CD4-positive, alpha-beta T cell treated with Interferon alpha-2 for 1 hour (primary cell): Measurements from ENCODE around the gene NACA2.
A peak's percentile ranks its signal among the peaks of the same experiment; 100 is the strongest.
"Not testable (repeated sequence)": the region's sequence is repeated elsewhere in the genome, so short reads cannot be mapped to it uniquely, and the experiment has no call there.

Experiments
- DNase-seq, 2 donors: peaks; one replicate each; pipeline ENCODE4 v3.0.0-alpha.2; 2020 to 2022

NACA2 gene

DNA sequence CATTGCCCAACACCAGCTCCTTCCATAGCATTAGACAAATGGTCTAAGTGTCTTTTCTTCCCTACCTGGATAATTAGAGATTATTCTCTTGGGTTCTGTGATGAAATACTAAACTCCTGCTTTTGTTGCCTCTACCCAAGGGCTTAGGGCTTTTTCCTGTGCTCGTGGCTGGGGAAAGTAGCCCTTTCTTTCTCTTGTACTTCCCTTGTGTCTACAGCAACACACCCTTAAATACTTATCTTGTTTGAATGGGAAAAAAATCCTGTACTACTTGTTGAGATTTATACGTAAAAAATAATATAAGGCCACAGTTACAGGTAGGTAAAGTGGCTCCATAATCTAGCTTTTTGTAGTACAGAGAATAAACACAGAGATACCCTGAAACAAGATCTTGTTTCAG is 7.0 kb upstream of the NACA2 start:
- DNase-seq: no peak

DNA sequence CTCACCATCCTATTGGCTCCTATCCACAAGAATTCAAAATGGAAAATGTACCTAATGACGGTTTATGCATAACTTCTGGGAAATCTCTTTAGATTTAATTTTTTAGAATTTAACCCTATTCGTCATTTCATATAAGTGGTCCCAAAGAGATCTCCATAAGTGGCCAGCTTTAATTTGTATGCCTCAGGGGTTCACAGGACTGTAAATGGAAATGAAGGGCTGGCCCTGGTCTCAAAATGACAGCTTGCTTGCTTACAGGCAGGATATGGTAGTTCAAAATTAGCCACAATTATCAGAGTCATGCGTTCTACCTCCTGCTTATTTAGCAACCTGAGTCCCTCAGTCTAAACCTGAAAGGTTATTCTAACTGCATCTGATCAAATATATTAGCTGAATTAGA is 6.6 kb upstream of the NACA2 start:
- DNase-seq: no peak

DNA sequence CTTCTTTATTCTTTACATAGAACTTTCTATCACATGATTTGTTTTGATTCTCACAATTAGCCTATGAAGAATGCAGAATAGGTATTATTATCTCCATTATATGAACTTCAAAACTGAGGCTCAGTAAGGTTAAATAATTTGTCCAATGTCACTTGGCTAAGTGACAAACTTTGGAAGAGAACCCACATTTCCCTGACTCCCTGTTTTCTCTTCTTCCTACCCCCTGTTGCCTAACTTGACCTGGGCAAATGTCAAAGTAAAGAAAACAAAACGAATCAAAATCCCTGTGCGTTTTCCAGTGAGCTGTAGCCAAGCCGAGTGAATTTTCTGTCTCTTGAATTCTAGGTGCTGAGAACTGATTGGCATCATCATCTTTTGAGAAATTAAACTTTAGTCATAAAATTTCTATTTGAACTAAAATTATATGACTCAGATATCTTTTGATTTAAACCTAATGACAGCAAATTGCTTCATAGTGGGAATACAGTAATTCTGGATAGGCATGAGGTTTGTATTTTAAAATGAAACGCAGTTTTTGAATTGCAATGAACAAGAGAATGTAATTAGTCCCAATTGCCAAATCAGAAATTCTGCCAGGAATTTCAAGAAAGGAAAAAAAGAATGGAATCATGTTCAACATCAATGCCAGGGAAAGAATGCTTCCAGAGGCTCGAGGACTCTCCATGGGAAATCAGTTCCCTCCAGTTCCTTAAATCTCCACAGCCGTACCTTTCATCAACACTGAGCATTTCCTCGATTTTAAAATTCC is 4.6 kb upstream of the NACA2 start:
- DNase-seq: no peak

DNA sequence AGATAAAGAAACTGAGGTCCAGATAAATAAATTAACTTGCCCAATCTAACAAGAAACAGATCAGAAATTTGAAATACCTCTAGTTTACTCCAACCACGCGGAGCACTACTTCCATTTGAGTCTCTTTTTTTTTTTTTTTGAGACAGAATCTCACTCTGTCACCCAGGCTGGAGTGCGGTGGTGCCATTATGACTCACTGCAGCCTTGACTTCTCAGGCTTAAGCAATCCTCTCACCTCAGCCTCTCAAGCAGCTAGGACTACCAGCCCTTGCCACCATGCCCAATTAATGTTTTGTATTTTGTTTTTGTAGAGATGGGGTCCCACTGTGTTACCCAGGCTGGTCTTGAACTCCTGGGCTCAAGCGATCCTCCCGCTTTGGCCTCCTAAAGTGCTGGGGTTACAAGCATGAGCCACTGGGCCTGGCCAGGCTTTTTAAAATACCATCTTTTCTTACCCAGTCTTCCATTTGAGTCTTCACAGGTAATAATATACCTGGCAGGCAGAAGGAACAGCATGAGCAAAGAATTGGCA is 3.3 kb upstream of the NACA2 start:
- no peak for DNase-seq

DNA sequence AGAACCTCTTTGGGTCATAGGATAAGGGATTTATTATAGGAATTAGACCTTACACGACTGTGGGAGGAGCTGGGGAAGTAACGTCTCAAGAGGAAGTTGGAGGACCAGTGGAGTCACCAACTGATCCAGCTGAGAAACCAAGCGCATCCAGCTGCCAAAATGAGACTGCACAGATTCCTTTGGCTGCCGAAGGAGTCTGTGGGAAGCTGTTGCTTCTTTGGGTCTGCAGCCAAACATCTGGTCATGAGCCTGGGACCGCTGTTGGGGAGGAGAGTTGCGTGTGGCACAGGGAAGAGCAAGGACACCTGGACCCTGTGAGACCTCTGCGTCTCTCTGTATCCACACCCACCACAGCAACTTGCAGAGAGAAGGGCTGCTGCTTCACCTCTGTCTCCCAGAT is 2.4 kb upstream of the NACA2 start:
- DNase-seq: no peak

DNA sequence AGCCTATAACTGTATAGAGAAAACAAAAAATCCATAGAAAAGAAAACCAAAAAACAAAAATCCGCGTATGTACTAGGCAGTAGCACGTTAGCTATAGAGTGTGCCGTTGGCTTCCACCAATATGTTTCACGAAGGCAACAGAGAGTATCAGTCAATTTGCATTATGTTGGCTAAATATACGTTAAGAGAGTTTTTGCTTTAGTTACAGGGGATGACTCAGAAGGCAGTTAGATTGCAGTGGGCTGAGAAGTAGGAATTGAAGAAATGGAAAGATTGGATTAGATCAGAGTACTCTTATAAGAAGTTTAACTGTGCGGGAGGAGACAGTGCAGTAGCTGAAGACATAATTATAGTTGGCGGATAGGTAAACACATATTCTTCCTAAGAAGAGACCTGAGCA is 911 bp upstream of the NACA2 start:
- no peak for DNase-seq

DNA sequence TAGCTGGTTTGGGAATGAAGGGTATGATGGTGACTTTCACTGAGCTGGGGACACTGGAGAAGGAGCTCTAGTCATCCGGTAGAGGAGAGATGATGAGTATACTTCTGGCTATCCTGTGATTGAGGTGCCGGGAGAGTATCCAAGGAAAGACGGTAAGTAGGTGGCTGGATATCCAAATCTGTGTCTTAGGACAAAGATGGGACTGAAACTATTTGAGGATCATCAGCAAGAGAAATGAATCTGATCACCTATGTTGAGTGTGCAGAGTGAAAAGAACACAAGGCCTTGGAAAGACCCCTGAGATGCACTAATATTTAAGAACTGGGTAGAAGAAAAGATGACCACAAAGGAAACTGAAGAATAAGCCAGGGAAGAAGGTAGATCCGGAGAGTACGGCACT is 1.0 kb downstream of the NACA2 start:
- no peak for DNase-seq

DNA sequence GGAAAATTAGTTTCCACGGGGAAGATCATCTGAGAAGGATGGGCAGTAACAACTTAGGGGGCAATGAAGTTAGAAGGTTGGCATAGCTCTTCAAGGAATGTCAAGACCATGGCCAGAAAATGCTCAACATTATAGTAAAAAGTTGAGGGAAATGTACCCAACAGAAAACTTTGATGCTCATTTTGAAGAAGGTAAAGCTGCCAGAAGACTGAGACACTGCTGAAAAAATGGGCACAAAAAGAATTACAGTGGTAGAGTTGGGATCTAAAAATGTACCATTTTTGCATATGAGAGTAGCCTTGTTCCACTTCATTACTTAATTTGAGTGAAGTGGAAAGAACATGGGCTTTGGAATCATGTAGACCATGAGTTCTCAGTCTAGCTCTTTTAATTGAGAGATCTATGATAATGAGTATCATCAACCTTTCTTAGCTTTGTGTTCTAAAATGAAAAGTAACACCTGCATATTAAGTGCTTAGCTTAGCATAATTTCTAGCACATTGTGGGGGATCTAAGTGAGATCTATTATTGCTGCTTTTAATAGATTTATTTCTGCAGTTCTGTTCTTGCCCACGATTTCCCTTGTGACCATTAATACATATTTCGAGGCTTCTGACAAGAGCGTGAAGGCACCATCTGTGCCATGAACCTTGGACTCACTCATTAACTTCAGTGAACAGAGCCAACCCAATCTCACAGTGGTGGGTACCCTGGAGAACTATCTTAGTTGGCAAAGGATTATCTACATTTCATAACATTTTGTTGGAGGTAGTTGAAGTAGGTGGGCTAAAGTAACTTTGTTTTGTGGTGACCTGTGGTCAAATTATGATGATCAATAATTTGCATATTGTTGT is 3.0 kb downstream of the NACA2 start:
- no peak for DNase-seq

DNA sequence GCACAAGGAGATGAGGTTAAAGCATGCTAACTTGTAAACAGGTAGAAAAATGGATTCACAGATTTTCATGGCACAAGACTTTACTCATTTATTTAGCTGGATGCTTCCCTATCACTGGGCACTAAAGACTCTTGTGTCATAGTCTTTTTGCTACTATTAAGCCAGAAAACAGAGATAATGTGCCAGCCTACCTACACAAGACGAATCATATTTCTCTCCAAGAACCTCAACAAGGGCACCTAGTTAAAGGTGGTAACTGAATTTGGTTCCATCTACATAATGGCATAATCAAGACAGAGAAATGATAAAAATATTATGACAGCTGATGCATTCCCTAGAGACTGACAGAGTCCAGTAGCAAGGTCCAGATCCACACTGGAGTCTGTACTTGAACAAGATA is 3.8 kb downstream of the NACA2 start:
- DNase-seq: no peak

DNA sequence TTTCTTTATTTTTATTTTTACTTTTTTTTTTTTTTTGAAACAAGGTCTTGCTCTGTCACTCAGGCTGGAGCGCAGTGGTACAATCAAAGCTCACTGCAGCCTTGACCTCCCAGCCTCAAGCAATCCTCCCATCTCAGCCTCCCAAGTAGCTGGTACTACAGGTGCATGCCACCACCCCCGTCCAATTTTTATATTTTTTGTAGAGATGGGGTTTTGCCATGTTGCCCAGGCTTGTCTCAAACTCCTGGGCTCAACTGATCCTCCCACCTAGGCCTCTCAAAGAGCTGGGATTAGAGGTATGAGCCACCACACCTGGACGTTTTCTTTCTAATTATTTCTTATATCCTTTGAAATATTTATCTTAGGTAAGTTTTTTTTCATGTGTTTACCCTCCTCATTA is 4.4 kb downstream of the NACA2 start:
- DNase-seq: not testable (repeated sequence)

DNA sequence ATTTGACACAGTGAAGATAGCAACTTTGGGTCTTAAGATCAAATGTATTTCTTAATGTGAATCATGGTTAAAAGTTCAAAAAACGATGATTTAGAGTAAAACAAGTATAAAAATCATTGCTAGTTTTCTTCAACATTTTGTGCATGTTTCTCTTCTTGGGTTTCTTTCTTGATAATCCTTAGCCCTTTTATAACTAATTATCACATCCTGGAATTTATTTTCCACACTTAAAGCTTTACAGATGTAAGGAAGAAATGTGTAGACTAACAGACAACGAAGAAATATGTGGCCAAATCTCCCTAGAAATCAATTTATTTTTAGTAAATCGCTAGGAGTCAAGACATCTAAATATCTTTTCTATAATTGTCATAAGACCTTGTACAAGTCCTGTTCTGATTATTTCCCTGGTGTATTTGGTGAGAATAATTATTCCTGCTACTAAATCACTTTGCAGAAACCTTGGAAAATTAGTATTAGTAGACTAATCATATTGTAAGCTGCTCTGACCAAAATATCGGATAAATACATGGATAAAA is 4.9 kb downstream of the NACA2 start:
- DNase-seq: no peak

DNA sequence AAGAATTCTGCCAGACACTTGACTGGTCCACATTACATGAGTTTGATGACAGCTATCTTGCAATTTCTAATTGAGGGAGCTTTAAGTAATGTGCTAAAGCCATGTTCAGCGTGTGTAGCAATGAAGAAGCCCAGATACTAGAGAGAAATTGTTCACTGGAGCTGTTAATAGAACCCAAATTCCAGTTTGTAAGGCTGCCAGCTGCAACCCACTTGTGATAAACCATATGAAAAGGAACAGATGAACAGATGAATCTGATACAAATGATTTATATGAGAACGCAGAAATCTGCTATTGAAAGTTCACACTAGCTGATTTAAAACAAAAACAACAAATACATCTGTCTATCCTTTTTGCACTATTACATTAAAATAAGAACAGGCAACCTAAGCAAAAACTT is 6.2 kb downstream of the NACA2 start:
- no peak for DNase-seq

DNA sequence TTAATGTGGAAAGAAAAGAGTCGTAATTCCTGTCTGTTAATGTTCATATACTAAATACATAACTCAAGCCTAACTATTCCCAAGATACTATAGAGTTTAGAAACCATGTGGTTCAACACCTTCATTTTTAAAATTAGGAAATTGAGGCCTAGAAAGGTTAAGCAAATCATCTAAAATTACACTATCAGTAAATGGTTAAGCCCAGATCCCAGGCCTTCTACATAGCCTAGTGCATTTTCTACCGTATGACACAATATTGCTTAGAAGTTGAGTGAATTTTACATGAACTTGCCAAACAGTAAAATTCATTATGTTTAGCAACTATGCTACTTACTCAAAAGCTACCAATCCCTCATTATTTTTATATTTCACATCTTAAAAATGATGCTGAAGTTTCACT is 6.8 kb downstream of the NACA2 start:
- DNase-seq: no peak

DNA sequence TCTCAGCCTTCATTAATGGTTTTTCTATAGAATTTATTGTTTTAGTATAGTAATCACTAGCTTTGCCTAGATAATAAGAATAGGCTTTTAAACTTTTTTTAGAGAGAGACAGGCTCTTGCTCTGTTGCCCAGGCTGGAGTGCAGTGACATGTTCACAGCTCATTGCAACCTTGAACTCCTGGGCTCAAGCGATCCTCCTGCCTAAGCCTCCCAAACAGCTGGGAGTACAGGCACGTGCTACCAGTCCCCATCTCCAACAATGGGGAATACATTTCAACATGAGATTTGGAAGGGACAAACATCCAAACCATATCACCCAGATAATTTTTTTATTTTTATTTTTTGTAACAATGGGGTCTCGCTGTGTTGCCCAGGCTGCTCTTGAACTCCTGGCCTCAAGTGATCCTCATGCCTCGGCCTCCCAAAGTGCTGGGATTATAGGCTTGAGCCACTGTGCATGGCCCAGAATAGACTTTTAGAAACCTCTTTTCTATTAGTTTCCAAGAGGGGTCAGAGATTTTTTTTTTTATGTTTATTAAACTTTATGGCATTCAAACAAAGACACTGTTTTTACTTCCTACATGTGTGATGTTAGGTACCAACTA is 7.3 kb downstream of the NACA2 start:
- no peak for DNase-seq

DNA sequence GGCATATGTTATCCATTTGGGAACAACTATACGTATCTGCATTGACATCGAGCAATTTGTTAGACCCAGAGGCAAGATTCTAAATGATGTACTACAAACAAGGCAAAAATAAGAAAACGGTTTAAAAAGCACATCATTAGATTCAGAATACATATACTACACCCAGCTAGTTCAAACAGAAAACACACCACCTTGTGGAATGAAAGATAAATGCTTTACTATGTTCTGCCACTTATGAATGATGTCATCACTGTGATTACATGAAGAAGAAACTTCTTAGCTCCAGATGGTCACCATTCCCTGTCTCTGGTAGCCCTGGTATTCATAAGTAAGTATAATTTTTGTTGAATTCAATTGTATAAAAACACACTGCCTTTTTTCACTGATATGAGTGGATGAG is 7.8 kb downstream of the NACA2 start:
- DNase-seq: peak in 1 of 2 donors; percentile 14

DNA sequence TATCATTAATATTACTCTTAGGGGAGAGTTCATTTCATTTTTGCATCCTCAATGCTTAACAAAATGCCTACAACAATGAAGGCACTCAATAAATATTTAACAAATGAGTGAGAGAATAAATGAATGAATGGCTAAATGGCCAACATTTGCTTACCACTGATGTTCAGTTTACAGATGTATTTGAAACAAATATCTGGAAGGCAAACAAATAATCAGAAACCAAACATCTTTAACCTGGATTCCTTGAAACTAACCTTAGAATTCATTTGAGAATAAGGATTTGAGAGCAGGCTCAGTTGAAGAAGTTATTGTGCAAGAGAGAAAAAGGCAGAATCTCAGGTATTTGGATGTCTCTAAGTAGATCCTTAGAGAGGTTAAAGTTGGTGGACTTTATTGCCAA is 8.4 kb downstream of the NACA2 start:
- DNase-seq: no peak

DNA sequence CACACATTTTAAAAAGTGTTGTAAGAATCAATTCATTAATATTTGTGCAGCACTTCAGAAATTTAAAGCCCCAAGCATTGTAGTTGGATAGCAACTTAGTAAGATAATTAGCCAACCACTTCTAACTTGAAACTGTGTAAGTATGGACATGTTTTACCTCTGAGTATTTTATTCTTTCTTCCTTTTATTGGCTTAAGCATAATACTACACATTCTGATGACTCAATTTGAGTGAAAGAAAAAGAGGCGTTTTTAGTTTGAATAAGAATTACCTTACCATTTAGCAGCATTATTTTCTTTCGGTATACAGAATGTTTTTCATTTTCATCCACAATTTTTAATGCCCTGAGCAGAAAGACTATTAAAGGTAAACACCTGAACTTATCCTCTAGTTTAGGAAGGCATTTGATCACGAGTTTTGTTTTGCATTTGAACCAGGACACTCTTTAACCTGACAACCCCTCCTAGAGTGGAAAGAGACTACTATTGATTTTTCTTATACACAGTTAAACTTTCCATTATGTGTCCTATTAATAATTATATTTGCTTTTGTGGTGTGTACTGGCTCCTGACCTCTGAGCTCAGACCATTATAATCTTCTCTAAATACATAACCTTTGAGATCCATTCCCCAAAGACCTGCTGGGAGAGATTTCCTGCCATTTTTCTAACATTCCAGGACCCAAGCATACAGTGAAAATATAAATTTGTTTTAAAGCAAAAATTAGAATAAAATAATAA is 9.2 kb downstream of the NACA2 start:
- no peak for DNase-seq

DNA sequence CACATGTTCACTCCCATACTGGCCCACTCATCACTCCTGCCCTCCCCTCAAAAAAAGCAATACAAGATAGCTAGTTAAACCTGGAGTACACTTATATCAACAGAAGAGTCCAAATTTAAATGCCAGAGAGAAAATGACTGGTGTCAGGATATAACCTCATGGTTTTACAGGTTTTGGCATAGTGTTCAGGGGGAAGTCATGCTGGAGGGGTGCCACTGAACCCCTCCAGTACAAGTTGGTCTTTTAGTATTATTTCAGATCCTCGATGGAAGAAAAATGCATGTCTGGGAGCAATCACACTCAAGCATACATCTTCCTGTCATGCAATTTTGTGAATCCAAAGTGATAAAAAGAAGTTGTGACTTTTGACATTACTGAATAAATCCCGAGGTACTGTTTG is 10.5 kb downstream of the NACA2 start:
- no peak for DNase-seq

DNA sequence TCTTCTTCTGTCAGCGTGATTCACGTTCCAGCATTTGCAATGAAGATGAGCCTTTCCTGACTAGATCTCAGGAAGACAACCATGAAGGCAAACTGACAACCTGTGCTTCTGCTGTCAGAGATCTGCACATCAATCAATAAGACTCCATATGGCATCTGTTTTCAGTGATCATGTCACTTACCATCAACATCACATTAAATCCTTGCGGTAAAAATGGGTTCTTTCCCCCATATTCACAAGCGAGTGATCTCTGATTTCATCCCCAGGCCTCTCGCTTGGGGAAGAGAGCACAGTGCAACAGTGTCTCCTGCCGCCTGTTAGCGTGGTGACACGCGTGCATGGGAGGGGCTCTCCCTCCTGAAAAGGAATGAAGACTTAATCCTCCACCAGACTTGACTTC is 11.1 kb downstream of the NACA2 start:
- no peak for DNase-seq

DNA sequence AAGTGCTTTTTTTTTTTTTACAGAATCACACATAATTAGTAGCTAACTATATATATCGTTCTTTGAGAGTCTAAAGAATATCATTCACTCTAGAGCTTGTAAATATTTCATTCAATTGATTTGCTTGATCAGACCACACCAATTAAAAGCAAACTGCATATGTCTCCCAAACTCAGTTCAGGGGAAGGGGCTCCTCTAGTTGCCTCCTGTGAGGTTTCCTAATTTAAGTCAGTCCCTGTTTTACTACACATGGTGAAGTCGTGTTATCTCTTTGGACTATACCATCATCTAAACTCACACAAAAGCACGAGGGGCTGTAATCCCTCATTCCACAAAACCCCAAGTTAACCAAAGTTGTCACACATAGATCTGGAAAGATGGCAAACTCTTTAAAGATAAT is 11.7 kb downstream of the NACA2 start:
- DNase-seq: no peak

DNA sequence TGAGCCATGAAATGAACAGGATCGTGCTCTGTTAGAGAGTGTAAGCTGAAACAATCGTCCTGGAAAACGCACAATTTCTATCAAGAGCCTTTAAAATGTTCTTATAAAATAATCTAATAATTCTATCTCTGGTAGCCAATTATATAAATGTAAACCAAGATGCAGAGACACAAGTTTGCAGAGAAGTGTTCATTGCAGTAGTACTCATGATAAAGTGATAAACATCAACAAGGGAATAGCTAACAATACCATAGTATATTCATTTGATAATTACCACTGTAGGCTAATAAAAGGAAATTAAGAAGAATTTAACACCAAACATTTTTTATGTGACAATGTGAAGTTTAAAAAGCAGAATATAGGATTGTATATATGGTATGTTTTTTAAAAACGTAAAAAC is 12.4 kb downstream of the NACA2 start:
- DNase-seq: no peak

DNA sequence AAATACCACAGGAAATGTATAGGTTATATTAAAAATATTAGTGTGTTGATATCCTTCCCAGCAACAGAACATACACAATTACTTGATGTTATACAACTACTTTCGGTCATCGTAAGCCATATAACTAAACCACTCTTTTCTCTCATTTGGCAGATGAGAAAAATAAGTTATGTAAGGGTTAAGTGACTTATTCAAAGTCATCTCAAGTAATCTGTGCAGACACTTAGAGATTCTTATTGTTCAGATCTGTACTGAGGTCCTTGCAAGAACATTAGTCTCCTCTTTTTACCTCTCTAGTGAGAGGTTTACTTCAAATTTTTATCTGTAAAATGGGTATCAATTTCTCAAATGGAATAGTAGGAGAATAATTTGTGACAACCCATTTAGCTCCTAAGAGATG is 15.0 kb downstream of the NACA2 start:
- DNase-seq: no peak
